ENCODE results near the gene SCN4A.

DNA sequence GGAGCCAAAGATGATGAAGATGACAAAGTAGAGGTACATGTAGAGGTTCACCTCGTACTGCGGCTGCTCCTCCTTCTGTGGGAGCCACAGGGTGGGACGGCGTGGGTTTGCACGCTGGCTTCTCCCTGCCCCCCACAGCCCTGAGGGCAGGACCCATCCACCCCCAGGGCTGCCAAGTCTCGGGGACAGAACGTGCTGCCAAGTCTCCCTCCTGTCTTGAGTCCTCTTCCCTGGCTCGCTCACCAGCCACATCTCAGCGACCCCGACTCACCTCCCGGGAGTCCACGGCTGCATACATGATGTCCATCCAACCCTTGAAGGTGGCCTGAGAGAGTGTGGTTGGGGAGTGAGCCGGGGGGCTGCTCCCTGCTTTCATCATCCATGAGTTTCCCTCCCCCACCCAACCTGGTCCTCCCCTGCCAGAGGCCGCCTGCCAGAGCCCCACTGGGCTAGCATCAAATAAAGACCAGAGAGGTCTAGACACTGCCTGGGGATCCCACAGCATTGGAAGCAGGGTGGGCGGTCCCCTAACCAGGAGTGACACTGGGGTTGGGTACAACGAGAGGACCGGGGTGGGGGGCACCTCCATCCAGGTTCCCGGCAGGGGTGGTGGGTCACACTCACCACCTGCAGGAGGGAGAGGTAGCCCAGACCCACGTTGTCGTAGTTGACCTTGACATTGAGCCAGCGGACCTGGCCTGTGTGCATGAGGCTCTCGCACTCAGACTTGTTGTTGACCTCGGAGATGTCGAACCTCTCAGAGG, 27.8 kb downstream of the SCN4A start:
- TF ChIP-seq, protein P1, sequence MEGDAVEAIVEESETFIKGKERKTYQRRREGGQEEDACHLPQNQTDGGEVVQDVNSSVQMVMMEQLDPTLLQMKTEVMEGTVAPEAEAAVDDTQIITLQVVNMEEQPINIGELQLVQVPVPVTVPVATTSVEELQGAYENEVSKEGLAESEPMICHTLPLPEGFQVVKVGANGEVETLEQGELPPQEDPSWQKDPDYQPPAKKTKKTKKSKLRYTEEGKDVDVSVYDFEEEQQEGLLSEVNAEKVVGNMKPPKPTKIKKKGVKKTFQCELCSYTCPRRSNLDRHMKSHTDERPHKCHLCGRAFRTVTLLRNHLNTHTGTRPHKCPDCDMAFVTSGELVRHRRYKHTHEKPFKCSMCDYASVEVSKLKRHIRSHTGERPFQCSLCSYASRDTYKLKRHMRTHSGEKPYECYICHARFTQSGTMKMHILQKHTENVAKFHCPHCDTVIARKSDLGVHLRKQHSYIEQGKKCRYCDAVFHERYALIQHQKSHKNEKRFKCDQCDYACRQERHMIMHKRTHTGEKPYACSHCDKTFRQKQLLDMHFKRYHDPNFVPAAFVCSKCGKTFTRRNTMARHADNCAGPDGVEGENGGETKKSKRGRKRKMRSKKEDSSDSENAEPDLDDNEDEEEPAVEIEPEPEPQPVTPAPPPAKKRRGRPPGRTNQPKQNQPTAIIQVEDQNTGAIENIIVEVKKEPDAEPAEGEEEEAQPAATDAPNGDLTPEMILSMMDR (IDR thresholded peaks at IDR 0.05; ENCODE audit: low read depth, low read length): no peak
- TF ChIP-seq, protein P2, sequence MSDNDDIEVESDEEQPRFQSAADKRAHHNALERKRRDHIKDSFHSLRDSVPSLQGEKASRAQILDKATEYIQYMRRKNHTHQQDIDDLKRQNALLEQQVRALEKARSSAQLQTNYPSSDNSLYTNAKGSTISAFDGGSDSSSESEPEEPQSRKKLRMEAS (IDR thresholded peaks at IDR 0.05; ENCODE audit: low read depth, low read length): no peak
- TF ChIP-seq POLR2A (IDR thresholded peaks at IDR 0.05; ENCODE audit: extremely low read depth, insufficient read length): no peak

Data from NB4 (cell line).